ENCODE measurements around the gene MRPL24.

Gene MRPL24

DNA sequence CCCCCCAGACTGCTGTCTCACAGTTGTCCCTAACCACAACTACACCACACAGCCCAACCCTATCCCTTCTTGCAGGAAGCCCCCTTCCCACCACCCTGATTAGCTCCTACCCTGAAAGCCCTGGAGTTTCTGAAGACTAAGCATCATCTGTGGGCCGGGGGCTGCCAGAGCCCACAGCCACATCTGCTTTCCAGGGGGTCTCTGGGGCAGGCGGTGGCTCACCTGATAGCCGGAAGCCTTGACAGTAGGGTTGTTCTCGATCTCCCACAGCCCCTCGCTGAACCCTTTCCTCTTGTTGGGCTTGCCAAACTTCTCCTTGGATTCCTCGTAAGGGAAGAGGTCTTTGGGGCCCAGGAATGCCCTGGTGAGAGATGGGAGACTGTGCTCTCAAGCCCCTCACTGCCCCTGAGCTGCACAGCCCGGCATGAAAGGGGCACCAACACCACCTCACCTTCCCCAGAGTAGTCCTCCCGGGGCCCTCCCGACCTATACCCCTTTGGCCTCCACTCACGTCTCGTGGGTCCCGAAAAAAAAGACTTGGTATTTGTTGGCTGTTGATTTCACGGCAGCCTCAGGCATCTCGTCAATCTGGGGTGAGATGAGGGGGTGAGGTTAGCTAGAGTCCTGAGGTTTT, 4.0 kb upstream of the MRPL24 start:
- H3K79me2 ChIP-seq (ENCODE audit: insufficient read depth, low read depth) = peaks cover 78% of the 10 kb centered on the region
- H3K36me3 ChIP-seq (ENCODE audit: insufficient read depth) = no peaks in the 10 kb centered on the region; the same call in 1 of the 2 replicates
- no peak overlapping the region for H3K4me3 ChIP-seq (IDR thresholded peaks at IDR 0.05; ENCODE audit: insufficient read depth, low read depth, low read length)
- H3K4me1 ChIP-seq (ENCODE audit: low read depth, poor library complexity, severe bottlenecking) = peaks cover 72% of the 10 kb centered on the region
- no peaks in the 10 kb centered on the region for H3K27me3 ChIP-seq (ENCODE audit: insufficient read depth, low read depth)
- no peak overlapping the region for H2AFZ ChIP-seq (ENCODE audit: low read depth)
- TF ChIP-seq, protein P1, sequence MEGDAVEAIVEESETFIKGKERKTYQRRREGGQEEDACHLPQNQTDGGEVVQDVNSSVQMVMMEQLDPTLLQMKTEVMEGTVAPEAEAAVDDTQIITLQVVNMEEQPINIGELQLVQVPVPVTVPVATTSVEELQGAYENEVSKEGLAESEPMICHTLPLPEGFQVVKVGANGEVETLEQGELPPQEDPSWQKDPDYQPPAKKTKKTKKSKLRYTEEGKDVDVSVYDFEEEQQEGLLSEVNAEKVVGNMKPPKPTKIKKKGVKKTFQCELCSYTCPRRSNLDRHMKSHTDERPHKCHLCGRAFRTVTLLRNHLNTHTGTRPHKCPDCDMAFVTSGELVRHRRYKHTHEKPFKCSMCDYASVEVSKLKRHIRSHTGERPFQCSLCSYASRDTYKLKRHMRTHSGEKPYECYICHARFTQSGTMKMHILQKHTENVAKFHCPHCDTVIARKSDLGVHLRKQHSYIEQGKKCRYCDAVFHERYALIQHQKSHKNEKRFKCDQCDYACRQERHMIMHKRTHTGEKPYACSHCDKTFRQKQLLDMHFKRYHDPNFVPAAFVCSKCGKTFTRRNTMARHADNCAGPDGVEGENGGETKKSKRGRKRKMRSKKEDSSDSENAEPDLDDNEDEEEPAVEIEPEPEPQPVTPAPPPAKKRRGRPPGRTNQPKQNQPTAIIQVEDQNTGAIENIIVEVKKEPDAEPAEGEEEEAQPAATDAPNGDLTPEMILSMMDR (conservative IDR thresholded peaks at IDR 0.05; ENCODE audit: low read depth, low read length) = no peak
- H4K20me1 ChIP-seq (ENCODE audit: insufficient read depth) = peaks cover 11% of the 10 kb centered on the region; the same call in 1 of the 2 replicates
- peak overlapping the region; percentile 86; the same call in 1 of the 2 replicates for H3K27ac ChIP-seq
- H3K4me2 ChIP-seq = peak overlapping the region; percentile 94; the same call in 1 of the 2 replicates
- H3K9ac ChIP-seq = no peak overlapping the region

DNA sequence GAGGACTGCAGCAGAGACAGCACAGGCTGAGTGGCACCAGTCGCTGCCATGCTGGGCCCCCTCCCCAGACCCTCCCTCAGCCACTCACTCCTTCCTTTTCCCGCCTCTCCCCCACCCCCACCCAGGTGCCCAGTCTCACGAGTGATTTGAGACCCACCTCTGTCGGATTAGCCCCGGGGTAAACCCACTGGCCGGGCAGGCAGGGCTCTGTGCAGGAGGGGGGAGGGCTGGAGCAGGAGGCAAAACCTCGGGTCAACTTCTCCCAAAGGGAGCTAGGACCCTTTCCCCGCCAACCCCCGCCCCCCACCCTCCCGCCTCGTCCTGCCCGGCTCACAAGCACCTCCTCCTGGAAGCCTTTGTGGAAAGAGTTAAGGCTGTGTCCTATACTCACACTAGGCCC, 3.5 kb upstream of the MRPL24 start:
- no peaks in the 10 kb centered on the region for H3K27me3 ChIP-seq (ENCODE audit: insufficient read depth, low read depth)
- H2AFZ ChIP-seq (ENCODE audit: low read depth) = no peak overlapping the region
- no peak overlapping the region for H3K4me3 ChIP-seq (IDR thresholded peaks at IDR 0.05; ENCODE audit: insufficient read depth, low read depth, low read length)
- H3K9ac ChIP-seq = no peak overlapping the region
- TF ChIP-seq, protein P1 (conservative IDR thresholded peaks at IDR 0.05; ENCODE audit: low read depth, low read length) = no peak
- H3K4me2 ChIP-seq = peak overlapping the region; percentile 74; the same call in 1 of the 2 replicates
- H3K27ac ChIP-seq = peak overlapping the region; percentile 5; the same call in 1 of the 2 replicates
- peaks cover 78% of the 10 kb centered on the region for H3K4me1 ChIP-seq (ENCODE audit: low read depth, poor library complexity, severe bottlenecking)
- peaks cover 78% of the 10 kb centered on the region for H3K79me2 ChIP-seq (ENCODE audit: insufficient read depth, low read depth)
- H4K20me1 ChIP-seq (ENCODE audit: insufficient read depth) = peaks cover 11% of the 10 kb centered on the region; the same call in 1 of the 2 replicates
- H3K36me3 ChIP-seq (ENCODE audit: insufficient read depth) = no peaks in the 10 kb centered on the region; the same call in 1 of the 2 replicates

GRCh38 chr1:156743367-156744302, 2.7 kb upstream of the MRPL24 start:
- H3K4me3 ChIP-seq (IDR thresholded peaks at IDR 0.05; ENCODE audit: insufficient read depth, low read depth, low read length) = no peak overlapping the region
- H4K20me1 ChIP-seq (ENCODE audit: insufficient read depth) = peaks cover 11% of the 10 kb centered on the region; the same call in 1 of the 2 replicates
- no peaks in the 10 kb centered on the region; the same call in 1 of the 2 replicates for H3K36me3 ChIP-seq (ENCODE audit: insufficient read depth)
- peak overlapping the region; percentile 74; the same call in 1 of the 2 replicates for H3K4me2 ChIP-seq
- no peak overlapping the region for H3K9ac ChIP-seq
- H3K4me1 ChIP-seq (ENCODE audit: low read depth, poor library complexity, severe bottlenecking) = peaks cover 79% of the 10 kb centered on the region
- no peaks in the 10 kb centered on the region for H3K27me3 ChIP-seq (ENCODE audit: insufficient read depth, low read depth)
- TF ChIP-seq, protein P1 (conservative IDR thresholded peaks at IDR 0.05; ENCODE audit: low read depth, low read length) = no peak
- H3K79me2 ChIP-seq (ENCODE audit: insufficient read depth, low read depth) = peaks cover 75% of the 10 kb centered on the region
- no peak overlapping the region for H2AFZ ChIP-seq (ENCODE audit: low read depth)
- peak overlapping the region; percentile 72; the same call in 1 of the 2 replicates for H3K27ac ChIP-seq

DNA sequence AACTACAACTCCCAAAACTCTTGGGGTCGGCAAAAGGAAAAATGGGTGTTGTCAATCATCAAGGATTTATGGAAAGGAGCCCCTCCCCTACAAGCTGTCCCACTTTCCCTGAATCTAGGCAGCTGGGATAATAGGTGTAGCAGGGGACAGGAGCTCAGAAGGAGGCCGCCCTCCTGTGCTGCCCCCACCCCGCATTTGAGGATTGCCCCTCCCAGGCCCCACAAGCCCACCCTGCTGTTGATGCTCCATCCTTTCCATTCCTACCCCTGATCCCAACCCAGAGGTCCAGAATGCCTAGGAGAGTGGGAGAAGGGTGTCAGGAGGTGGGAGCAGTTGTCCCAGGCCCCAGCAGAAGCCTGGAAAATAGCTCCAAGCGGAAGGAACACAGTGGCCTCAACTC, 1.9 kb upstream of the MRPL24 start:
- Histone ChIP-seq H3K27ac (peak overlapping the region; percentile 72; the same call in 1 of the 2 replicates), H3K9ac (no peak overlapping the region), H3K4me3 (IDR thresholded peaks at IDR 0.05; ENCODE audit: insufficient read depth, low read depth, low read length) (no peak overlapping the region), H3K27me3 (ENCODE audit: insufficient read depth, low read depth) (no peaks in the 10 kb centered on the region), H3K79me2 (ENCODE audit: insufficient read depth, low read depth) (peaks cover 70% of the 10 kb centered on the region), H3K4me2 (peak overlapping the region; percentile 74), H4K20me1 (ENCODE audit: insufficient read depth) (peaks cover 11% of the 10 kb centered on the region; the same call in 1 of the 2 replicates), H2AFZ (ENCODE audit: low read depth) (no peak overlapping the region), H3K4me1 (ENCODE audit: low read depth, poor library complexity, severe bottlenecking) (peaks cover 71% of the 10 kb centered on the region), H3K36me3 (ENCODE audit: insufficient read depth) (no peaks in the 10 kb centered on the region; the same call in 1 of the 2 replicates)
- TF ChIP-seq, protein P1 (conservative IDR thresholded peaks at IDR 0.05; ENCODE audit: low read depth, low read length) = no peak
